Activated naive CD4-positive, alpha-beta T cell treated with anti-CD3 and anti-CD28 coated beads, Interleukin-2, amount 50 U/mL, for 24 hours (primary cell): ENCODE results near the gene GRN.

Source experiments
- H3K27ac Mint-ChIP-seq: one replicate; pipeline ENCODE4 v1.8.0; 2021; ENCODE audit warnings: mild to moderate bottlenecking, mixed read lengths
- H3K27me3 Mint-ChIP-seq: one replicate; pipeline ENCODE4 v1.8.0; 2021; ENCODE audit warnings: mixed read lengths
- H3K36me3 Mint-ChIP-seq: one replicate; pipeline ENCODE4 v1.8.0; 2021; ENCODE audit warnings: mixed read lengths
- H3K4me1 Mint-ChIP-seq: one replicate; pipeline ENCODE4 v1.8.0; 2021; ENCODE audit warnings: mixed read lengths
- H3K4me3 Mint-ChIP-seq: one replicate; pipeline ENCODE4 v1.8.0; 2021; ENCODE audit warnings: mild to moderate bottlenecking, mixed read lengths
- H3K9me3 Mint-ChIP-seq: one replicate; pipeline ENCODE4 v1.8.0; 2021; ENCODE audit warnings: mixed read lengths

Gene GRN

GRCh38 chr17:44350733-44351226 is 5.7 kb downstream of the GRN start:
- peaks cover 2% of the 10 kb centered on the region for H3K36me3 Mint-ChIP-seq
- no peak overlapping the region for H3K4me3 Mint-ChIP-seq
- H3K27me3 Mint-ChIP-seq: no peaks in the 10 kb centered on the region

GRCh38 chr17:44351464-44351863 is 6.4 kb downstream of the GRN start:
- no peaks in the 10 kb centered on the region for H3K9me3 Mint-ChIP-seq

More at GRCh38 chr17:44350733-44351226, 5.7 kb downstream of the GRN start:
- Mint-ChIP-seq H3K27ac (no peak overlapping the region), H3K4me1 (peaks cover 11% of the 10 kb centered on the region), H3K9me3 (no peaks in the 10 kb centered on the region)

GRCh38 chr17:44351961-44352827 is 7.1 kb downstream of the GRN start:
- peak overlapping the region; percentile 36 for H3K4me3 Mint-ChIP-seq
- H3K36me3 Mint-ChIP-seq: peaks cover 2% of the 10 kb centered on the region
- H3K27me3 Mint-ChIP-seq: no peaks in the 10 kb centered on the region
- no peak overlapping the region for H3K27ac Mint-ChIP-seq
- H3K4me1 Mint-ChIP-seq: peaks cover 5% of the 10 kb centered on the region
- H3K9me3 Mint-ChIP-seq: no peaks in the 10 kb centered on the region

More at GRCh38 chr17:44351464-44351863, 6.4 kb downstream of the GRN start:
- H3K4me3 Mint-ChIP-seq: no peak overlapping the region
- no peaks in the 10 kb centered on the region for H3K27me3 Mint-ChIP-seq
- peaks cover 5% of the 10 kb centered on the region for H3K4me1 Mint-ChIP-seq
- H3K36me3 Mint-ChIP-seq: peaks cover 2% of the 10 kb centered on the region
- H3K27ac Mint-ChIP-seq: no peak overlapping the region

- no peaks in the 10 kb centered on the region for H3K27me3 Mint-ChIP-seq
- H3K9me3 Mint-ChIP-seq: no peaks in the 10 kb centered on the region
- H3K27ac Mint-ChIP-seq: no peak overlapping the region
- peaks cover 8% of the 10 kb centered on the region for H3K4me1 Mint-ChIP-seq
- H3K4me3 Mint-ChIP-seq: peak overlapping the region; percentile 74
- peaks cover 2% of the 10 kb centered on the region for H3K36me3 Mint-ChIP-seq
These were observed 7.9 kb downstream of the GRN start for GRCh38 chr17:44352828-44353671.

- Mint-ChIP-seq H3K4me3 (peak overlapping the region; percentile 74), H3K27ac (no peak overlapping the region), H3K9me3 (no peaks in the 10 kb centered on the region), H3K27me3 (no peaks in the 10 kb centered on the region), H3K36me3 (peaks cover 2% of the 10 kb centered on the region), H3K4me1 (peaks cover 10% of the 10 kb centered on the region)
These were observed 8.7 kb downstream of the GRN start for GRCh38 chr17:44353672-44354331.

GRCh38 chr17:44354582-44355561 is 9.8 kb downstream of the GRN start:
- Mint-ChIP-seq H3K27me3 (no peaks in the 10 kb centered on the region), H3K27ac (no peak overlapping the region), H3K4me3 (peak overlapping the region; percentile 42), H3K36me3 (peaks cover 2% of the 10 kb centered on the region), H3K9me3 (no peaks in the 10 kb centered on the region), H3K4me1 (peaks cover 13% of the 10 kb centered on the region)

GRCh38 chr17:44355642-44356099 is 10.6 kb downstream of the GRN start:
- H3K27me3 Mint-ChIP-seq: no peaks in the 10 kb centered on the region
- no peak overlapping the region for H3K4me3 Mint-ChIP-seq
- H3K36me3 Mint-ChIP-seq: peaks cover 2% of the 10 kb centered on the region
- no peak overlapping the region for H3K27ac Mint-ChIP-seq
- peaks cover 13% of the 10 kb centered on the region for H3K4me1 Mint-ChIP-seq
- H3K9me3 Mint-ChIP-seq: no peaks in the 10 kb centered on the region

- Mint-ChIP-seq H3K27me3 (no peaks in the 10 kb centered on the region), H3K36me3 (peaks cover 2% of the 10 kb centered on the region), H3K4me3 (no peak overlapping the region), H3K4me1 (peaks cover 13% of the 10 kb centered on the region), H3K9me3 (no peaks in the 10 kb centered on the region), H3K27ac (no peak overlapping the region)
These were observed 11.1 kb downstream of the GRN start for GRCh38 chr17:44356241-44356640.

GRCh38 chr17:44358066-44358465 is 13.0 kb downstream of the GRN start:
- Mint-ChIP-seq H3K27ac (no peak overlapping the region), H3K4me1 (peaks cover 10% of the 10 kb centered on the region), H3K9me3 (no peaks in the 10 kb centered on the region), H3K4me3 (no peak overlapping the region), H3K27me3 (peaks cover 2% of the 10 kb centered on the region), H3K36me3 (no peaks in the 10 kb centered on the region)

GRCh38 chr17:44359006-44359405 is 13.9 kb downstream of the GRN start:
- no peak overlapping the region for H3K27ac Mint-ChIP-seq
- peaks cover 2% of the 10 kb centered on the region for H3K27me3 Mint-ChIP-seq
- H3K36me3 Mint-ChIP-seq: no peaks in the 10 kb centered on the region
- no peaks in the 10 kb centered on the region for H3K9me3 Mint-ChIP-seq
- no peak overlapping the region for H3K4me3 Mint-ChIP-seq
- peaks cover 8% of the 10 kb centered on the region for H3K4me1 Mint-ChIP-seq

- no peak overlapping the region for H3K27ac Mint-ChIP-seq
- no peaks in the 10 kb centered on the region for H3K36me3 Mint-ChIP-seq
- peaks cover 2% of the 10 kb centered on the region for H3K27me3 Mint-ChIP-seq
- H3K4me1 Mint-ChIP-seq: peaks cover 8% of the 10 kb centered on the region
- H3K4me3 Mint-ChIP-seq: no peak overlapping the region
- H3K9me3 Mint-ChIP-seq: no peaks in the 10 kb centered on the region
These were observed 14.5 kb downstream of the GRN start for GRCh38 chr17:44359458-44360143.

GRCh38 chr17:44360144-44360533 is 15.0 kb downstream of the GRN start:
- H3K27me3 Mint-ChIP-seq: peaks cover 4% of the 10 kb centered on the region
- H3K4me3 Mint-ChIP-seq: no peak overlapping the region
- H3K36me3 Mint-ChIP-seq: no peaks in the 10 kb centered on the region
- no peak overlapping the region for H3K27ac Mint-ChIP-seq
- no peaks in the 10 kb centered on the region for H3K9me3 Mint-ChIP-seq
- H3K4me1 Mint-ChIP-seq: peaks cover 8% of the 10 kb centered on the region

- no peak overlapping the region for H3K4me3 Mint-ChIP-seq
- H3K27me3 Mint-ChIP-seq: peaks cover 4% of the 10 kb centered on the region
- H3K27ac Mint-ChIP-seq: no peak overlapping the region
- peaks cover 8% of the 10 kb centered on the region for H3K4me1 Mint-ChIP-seq
- no peaks in the 10 kb centered on the region for H3K36me3 Mint-ChIP-seq
- no peaks in the 10 kb centered on the region for H3K9me3 Mint-ChIP-seq
These were observed 15.7 kb downstream of the GRN start for GRCh38 chr17:44360826-44361225.
